ENCODE measurements around the gene MELTF.

Gene MELTF

DNA sequence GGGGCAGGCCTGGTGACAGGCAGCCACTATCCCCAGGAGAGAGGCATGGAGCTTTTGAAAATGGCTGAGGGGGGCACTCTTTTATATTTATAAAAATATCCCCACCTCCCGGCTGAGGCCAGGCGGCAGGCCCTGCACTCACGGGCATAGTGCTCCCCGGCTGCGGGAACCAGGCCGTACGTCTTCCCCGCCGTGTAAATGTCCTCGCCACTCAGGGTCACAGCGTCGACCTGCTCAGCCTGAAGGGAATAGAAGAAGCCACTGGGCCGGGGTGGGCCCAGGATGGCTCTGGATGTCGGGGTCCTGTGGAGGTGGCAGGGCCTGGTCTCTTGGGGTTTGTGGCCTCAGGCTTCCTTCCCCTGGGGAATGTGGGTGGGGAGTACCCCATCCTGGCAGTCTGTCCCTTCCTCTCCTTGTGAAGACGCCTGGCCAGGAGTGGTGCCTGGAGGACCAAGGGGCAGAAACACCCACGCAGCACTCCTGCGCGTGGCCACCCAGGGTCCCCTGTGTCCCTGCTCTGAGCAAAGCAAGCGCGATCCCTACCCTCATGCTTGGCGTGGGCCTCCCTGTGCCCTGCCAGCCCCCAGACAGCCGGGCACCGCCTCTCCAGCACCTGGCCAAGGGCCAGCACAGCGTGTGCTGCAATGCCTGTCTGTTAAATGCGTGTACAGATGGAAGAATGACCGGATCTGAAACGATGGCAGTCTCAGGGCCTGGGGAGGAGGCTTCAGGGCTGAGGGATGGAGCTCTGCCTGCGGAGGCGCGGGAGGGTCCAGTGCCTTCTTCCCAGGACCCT lies 18.9 kb downstream of the MELTF start:
- DNase-seq (ENCODE audit: low read depth) = no peak

DNA sequence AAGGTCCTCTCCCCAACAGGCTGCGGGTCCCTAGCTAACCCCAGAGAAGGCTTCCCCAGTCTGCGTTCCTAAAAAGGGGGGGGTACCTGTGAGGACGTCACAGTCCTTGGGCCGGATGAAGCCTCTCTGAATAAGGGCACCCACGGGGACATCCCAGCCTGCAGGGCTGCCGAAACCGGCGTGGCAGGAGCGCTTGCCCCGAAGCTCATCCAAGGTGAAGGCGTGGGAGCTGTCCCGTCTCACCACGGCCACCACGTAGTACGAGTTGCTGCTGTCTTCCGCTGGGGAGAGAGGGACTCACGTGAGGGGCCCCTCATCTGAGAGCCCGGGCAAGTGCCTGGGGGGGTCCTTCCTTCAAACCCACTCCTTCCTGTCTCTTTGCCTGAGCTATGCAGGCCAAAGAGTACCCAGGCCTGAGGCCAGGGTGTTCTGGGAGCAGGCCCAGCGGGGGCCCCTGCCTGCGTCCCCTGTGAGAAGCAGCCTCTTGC lies 20.0 kb downstream of the MELTF start:
- DNase-seq (ENCODE audit: low read depth) = no peak

DNA sequence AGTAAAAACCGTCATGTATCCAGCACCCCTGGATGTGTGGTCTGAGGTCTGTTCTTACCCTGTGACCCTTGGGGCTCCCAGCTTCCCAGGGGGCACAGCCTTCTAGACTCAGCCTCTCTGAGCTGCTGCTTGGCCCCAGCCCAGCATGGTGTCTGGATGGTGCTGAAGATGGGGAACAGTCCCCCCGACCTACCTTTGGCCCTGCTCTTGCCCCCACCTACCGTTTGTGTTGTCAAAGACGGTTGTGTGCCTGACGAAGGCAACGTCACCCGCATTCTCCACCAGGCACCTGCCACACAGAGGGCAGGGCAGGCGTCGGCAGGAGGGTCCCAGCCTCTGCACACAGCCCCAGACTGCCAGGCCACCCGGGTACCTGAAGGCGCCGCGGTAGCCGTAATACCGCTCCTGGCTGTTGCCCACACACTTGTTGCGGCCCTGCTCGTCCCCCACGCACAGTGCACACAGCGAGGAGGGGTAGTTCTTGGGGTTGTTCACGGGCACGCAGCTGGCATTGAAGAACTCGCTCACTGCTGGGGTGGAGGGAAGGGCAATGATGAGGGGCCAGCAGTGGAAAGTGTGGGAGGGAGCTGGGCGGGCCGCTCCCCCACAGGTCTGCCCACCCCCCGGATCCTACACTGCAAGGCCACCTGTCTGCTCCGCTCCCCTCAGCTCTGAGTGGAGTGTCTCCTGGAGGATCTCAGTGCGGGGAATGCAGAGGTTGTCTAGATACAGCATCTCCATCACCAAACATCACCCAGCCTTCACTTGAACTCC lies 21.0 kb downstream of the MELTF start:
- no peak for DNase-seq (ENCODE audit: low read depth)

DNA sequence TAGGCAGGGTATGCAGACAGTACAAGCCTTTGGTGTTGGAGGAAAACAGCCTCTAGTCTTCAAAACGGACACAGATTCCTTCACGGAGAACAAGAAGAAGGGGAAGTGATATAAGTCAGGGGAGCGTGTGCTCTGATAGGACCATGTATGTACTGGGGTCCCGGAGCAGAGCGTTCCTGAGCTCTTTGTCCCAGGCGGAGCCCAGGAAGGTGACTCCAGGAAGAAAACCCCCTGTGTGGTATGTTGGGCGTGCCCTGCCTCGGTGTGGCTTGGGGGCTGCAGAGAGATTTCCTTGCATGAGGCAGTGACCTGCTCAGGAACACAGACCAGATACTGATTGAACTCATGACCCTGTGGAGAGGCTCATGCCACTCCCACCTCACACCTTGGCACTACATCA lies 21.7 kb downstream of the MELTF start:
- no peak for DNase-seq (ENCODE audit: low read depth)

DNA sequence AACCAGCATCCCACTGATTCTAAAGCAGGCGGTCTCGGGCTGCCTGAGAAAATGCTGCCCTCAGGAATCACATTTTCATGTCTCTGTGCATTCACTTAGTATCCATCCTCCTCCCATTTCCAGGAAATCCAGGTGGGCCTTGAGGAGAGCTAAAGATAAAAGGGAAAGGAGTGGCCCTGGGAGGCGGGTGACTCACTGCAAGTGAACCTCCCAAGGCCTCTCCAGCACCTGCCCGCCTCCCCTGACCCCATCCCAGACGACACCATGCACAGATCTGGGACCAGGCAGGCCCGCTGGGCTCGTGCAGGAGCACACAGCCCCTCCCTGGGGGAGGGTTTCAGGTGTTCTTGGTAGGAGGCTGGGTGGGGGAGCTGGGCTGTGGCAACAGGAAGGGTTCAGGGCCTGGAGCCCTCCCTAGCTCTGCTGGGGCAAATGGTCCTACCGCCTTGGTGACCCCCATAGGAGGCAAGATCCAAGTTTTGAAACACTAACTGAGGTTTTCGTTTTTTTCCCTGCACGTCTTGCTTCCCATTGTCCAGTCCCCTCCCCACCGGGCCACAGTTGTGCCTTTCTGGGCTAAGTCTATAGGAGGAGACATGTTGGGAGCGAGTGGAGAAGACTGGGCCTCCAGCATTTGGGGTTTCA lies 22.2 kb downstream of the MELTF start:
- no peak for DNase-seq (ENCODE audit: low read depth)

DNA sequence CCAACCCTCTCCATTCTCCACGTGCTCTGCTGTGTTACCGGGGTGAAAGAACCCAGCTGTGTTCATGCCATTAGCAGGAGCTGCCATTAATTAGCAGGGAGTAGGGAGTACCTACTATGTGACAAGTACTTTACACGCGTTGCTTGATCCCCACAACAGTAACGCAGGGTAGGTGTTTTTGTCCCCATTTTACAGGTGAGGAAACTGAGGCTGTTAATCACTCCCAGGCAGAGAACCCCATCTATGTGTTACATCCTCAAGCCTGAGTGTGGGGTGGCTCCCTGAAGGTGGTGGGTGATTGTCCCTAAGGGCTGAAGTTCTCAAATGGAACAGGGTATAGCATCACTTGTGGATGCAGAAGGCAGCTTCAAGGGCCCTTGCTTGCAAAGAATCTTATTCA lies 22.8 kb downstream of the MELTF start:
- DNase-seq (ENCODE audit: low read depth) = no peak

DNA sequence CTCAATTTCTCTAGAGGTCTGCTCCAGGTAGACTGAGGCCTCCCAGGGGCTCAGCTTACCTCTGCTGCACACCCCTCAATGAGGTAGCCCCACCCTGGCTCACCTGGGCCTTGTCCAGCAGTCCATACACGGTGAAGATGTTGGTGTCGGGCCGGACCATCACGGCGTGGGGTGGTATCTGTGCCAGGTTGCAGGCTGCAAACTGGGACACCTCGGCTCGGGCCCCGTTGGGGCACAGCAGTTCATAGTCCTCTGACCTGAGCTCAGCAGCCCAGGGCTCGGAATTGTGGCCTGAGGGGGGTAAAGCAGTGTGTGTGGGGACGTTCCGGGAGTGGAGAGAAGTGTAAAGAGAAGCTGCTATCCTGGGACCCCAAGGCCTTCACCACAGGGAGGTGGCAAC lies 23.2 kb downstream of the MELTF start:
- no peak for DNase-seq (ENCODE audit: low read depth)

DNA sequence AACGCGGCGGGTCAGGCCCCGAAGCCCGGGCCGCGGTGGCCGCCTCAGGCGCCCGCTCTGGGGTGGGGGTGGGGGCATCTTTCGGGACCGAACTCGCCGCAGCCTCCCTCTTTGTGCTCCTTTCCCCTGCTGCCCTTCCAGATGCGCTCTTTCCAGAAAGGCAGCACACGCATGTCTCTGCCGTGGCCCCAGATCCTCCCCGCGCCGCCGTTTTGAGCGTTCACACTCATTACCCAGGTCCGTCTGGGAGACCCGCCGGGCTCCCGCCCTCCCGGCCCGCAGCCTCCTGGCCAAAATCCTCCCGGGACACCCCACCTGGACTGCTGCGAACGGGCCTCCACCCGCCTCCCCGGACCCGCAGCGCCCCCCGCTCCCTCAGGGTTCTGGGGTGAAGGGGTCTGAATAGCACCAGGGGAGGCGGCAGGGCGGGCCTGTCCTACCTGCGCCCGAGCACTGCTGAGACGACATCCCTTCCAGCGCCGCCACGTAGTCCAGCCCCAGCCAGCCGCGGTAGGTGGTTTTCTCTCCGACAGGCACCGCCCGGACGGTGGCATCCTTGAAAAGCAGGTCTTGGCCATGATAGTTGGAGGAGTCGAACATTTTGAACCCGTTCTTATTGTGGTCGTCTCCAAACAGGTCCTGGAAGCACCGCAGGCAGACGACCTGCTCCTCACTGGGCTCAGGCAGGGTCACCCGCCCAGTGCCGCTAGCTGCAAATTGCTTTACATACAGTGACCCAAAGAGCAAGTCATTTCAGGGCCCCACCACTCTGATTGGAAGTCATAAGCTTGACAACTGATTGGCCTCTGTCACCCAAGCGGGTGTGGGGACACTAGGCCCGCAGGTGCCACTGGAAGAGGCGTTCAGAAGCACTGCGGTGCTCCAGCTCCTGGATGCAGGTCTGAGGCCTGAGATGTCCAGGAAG lies 25.9 kb downstream of the MELTF start:
- DNase-seq (ENCODE audit: low read depth) = no peak

DNA sequence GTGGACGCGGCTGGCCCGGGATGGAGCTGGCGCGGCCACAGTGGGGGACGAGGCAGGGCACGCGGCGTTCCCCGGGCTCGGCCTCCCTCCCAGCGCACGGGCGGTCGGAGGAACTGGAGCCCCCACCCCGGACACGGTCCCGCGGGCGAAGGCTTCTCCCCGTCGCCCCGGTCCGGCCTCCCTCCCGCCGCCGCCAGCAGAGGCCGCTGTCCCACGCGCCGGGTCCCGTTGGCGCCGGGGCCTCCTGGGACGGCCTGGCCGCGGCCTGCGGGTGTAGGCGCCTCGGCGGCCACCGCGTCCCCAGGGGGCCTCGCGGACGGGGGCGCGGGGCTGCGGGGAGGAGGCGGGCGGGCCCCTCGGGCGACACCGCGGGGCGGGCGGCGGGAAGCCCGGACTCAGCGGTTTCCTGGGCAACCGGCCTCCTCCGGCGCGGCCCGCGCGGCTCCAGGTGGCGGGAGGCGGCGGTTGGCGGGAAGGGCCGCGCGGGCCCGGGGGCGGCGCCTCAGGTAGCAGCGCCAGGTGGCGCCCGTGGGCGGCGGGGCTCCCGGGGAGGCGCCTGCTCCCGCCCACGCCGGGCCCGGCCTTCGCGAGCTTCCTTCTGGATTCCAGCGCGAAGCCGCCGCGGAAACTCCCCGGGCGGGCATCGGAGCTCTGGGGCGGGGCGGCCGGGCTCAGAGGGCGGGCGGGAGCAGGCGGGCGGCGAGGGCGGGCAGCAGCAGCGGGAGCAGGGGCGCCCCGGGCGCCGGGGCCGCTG lies 26.7 kb downstream of the MELTF start:
- DNase-seq (ENCODE audit: low read depth) = peak; percentile 64

DNA sequence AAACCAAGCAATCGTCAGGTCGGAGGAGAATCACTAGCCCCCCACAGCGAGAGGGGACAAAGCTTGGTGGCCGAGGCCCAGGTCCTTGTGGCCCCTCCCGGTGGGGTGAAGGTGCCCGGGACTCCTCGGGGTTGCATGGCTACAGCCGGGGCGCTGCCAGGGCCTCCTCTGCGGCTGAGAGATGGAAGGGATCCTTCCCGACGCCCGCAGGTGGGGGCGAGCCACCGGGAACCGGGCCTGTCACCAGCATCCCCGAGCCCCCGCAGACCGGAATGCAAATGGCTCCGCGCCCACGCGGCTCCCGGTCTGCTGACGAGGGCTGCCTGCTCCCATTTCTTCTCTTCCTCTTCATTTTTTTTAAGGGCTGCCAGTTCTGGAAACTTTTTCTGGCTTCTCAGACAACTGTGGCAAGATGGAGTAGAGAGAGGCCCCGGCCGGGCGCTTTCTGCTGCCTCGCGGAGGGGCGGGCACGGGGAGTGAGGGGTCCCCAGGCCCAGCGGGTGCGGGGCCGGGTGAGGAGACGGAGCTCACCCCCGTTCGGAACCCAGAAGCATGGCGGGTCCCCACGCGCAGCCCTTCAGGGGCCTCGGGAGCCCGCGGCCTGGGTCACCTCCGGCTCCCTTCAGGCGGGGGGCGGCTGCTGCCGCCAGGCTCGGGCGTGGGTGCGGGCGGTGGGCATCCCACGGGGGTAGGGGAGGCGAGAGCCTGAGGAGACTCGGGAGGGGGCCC lies 27.5 kb downstream of the MELTF start:
- DNase-seq (ENCODE audit: low read depth) = no peak

DNA sequence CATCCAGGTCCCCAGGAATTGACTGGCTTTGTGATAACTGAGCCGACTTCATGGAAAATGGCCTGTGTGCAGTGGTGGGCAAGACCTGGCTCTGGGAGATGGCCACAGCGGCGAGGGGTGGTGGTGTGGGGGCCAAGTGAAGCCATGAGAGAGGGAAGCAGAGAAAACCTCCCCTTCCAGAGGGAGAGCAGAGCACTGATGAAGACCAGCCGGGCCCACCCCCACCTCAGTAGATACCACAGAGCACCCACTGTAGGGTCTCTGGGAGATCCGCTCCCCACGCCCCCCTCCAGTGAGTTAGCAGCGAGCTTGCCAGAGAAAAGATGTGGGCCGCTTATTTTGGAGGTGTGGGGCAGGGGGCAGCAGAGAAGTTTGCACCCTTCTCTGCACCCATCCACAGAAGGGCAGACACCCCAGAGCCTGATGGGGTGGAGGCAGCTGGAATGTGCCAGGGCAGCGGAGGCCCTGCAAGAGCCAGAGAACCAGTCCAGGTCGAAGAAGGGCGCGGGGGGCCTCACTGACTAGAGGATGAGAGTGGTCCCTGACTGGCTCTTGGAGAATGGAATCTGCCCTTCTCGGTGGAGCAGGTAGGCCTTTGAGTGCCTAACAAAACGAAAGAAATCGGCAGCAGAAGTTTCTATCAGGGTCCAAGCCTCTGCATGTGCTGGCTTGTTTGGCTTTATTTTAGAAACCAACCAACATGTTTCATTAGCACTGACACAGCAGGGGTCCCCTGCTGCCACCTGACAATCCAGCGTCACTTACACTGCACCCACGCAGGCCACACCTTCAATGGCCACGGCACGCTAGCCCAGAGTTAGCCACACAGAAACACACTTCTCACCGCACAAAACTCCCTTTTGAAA lies 28.3 kb downstream of the MELTF start:
- no peak for DNase-seq (ENCODE audit: low read depth)

DNA sequence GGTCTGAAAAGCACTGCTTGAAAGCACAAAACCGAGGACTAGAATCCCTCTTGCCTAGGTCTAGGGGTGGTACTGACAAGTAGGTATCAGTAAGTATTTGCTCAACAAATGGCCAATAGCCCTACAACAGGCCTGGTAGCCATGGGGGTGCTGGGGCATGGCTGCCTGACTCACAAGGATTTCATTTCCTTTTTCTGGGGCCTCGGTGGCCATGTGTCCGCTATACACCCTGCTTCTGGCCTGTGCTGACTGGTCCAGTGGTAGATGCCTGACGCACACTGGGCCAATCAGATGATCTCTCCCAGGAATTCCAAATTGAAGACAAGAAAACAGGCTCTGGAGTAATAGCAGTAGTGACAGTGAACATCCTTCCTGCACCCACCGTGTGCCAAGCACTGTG lies 29.4 kb downstream of the MELTF start:
- DNase-seq (ENCODE audit: low read depth) = no peak

DNA sequence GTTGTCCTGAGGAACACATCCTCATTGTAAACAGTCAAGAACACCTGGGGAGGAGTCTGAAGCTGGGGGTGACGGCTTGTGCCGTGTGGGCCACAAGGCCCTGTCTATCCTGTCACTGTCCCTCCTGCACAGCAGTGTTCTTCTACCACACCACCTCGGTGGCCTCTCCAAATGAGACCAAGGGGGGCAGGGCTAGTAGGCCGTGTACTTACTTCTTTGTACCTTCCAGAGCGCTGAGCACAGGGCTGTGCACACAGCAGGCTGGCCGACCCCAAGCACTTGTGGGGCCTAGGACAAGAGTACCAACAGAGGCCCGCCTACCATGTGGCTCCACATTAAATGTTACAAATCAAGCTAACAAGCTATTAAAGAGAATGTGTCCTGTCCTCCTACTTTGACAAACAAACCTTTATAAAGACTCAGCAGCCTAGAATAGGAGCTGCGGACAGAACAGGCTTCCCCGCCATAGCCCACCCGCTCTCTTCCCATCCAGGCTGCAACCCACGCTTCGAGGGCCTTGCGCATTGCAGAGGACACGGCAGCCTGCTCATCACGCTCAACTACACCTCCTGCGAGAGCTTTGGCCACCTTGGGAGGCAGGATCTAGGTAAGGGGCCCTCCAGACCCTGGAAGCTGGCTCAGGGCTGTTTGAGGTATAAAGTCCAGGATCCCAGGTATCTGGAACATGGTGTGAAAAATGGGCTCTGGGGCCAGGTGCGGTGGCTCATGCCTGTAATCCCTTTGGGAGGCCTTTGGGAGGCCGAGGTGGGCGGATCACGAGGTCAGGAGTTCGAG lies 30.5 kb downstream of the MELTF start:
- no peak for DNase-seq (ENCODE audit: low read depth)

DNA sequence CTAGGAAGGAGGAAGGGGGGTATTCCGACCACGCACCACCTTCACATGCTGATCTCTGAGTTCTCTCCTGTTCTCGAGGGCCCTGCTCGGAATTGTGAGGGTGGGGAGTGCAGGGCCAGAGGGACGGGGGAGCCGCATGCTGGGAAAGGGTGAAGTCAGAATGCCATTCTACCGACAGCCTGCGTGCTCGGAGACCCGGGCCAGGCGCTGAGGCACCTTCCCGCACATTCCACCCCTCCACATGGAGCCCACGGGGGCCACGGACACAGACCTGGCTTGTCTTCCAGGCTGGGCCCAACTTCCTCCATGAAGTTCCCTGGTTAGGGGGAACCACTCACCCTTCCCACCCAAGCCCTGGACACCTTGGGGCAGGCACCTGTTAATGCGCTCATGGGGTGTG lies 32.3 kb downstream of the MELTF start:
- DNase-seq (ENCODE audit: low read depth) = no peak

DNA sequence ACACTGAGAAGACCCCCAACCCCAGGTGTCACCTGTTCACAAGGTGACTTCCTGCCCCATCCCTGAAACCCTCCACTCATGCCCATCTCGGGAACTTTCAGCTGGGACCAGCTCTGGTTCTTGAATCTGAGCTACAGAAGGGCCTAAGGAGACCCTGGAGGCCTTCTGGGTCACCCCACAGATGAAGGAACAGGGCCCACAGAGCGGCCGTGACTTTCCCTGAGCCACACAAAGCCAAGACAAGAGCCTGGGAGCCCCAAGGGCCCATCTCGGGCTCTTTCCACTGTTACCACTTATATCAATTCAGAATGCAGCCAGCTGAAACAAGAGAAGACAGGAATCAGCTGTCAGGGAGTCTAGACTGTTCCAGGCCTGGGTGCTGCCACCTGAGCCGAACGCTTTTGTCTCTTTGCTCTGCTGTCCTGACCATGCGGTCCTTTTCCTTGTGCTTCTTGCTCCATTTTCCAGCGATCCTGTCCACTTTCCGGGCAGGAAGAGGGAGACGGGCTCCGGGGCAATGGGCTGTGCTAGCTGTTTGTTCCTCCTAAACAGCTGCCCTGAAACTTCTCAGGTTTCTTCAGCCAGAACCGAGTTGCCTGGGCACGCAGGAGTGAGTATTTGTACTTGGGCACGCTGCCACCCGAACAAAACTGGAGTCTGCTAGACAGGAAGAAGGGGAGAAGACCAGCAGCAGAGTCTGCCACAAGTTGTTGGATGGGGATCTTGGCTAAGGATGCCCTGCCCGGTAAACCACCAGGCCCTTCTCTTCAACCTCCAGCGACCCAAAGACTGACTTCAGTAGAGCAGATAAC lies 33.0 kb downstream of the MELTF start:
- no peak for DNase-seq (ENCODE audit: low read depth)

DNA sequence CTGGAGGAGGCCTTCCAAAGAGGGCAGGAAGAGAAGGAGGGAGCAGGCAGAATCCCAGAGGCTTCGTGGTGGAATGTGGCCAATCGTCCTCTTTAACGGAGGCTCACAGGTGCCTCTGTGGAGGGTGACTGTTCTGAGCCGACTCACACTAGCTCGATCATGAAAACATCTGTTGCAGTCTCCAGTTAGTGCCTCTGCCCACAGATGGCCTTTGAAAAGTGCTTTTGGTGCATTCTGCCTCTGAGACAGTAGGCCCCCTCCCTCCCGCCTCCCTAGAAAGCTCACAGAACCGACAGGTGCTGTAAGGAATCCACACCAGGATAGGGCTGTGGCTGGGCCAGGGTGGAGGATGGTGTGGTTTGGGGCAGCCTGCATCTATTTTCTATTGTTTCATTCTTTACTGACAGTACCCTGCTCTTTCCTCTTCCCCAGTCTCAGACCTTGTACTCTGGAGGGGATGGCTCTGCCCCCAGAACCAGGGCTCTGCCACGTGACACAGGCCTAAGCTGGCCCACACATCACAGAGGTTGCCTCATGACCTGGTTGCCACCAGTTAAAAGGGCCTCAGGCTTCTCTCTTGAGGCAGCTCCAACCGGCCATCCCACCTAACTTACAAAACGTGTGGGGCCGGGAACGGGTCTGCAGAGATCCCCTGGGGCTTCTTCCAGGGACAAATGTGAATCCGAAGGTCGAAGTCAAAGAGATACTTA lies 33.8 kb downstream of the MELTF start:
- DNase-seq (ENCODE audit: low read depth) = no peak

DNA sequence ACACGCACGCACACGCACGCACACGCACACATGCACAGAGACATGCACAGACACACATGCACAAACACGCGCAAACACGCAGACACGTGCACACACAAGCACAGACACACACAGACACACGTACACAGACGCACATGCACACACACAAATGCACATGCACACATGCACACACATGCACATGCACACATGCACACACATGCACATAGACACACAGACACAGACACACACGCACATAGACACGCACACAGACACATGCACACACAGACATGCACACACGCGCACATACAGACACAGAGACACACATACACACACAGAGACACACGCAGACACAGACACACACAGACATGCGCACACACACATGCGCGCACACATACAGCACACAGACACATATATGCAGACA lies 34.6 kb downstream of the MELTF start:
- no peak for DNase-seq (ENCODE audit: low read depth)
